Thymus (tissue), 11 donors: Measurements from ENCODE around the gene ACOT12. TPM values are rescaled to one million over a fixed set of nuclear protein-coding genes. Genes with fewer than 3 reads are reported as not detected.
"Not testable (repeated sequence)": the region's sequence is repeated elsewhere in the genome, so short reads cannot be mapped to it uniquely, and the experiment has no call there.

Experiments used
- DNase-seq, 9 donors: peaks; one replicate each; pipeline ENCODE4 v3.0.0-alpha.2; 2013; ENCODE audit warnings: low spot score in 9 of 9, low read depth in 6 of 9, missing footprints in 1 of 9
- H3K27ac ChIP-seq, 2 donors: one replicate each; pipeline ENCODE4 v1.5.1; 2013; ENCODE audit warnings: control low read depth in 1 of 2, low read depth in 1 of 2, low read length in 1 of 2, mild to moderate bottlenecking in 1 of 2, moderate library complexity in 1 of 2
- H3K27me3 ChIP-seq, 2 donors: one replicate each; pipeline ENCODE4 v1.5.1; 2013; ENCODE audit warnings: low read length in 1 of 2; ENCODE audit not compliant: control insufficient read depth in 2 of 2, insufficient read depth in 1 of 2
- H3K36me3 ChIP-seq, 2 donors: one replicate each; pipeline ENCODE4 v1.5.1; 2013; ENCODE audit warnings: low read length in 1 of 2, mild to moderate bottlenecking in 1 of 2, moderate library complexity in 1 of 2; ENCODE audit not compliant: control insufficient read depth in 2 of 2, insufficient read depth in 2 of 2
- H3K4me1 ChIP-seq, 2 donors: one replicate each; pipeline ENCODE4 v1.5.1; 2013; ENCODE audit warnings: low read length in 2 of 2; ENCODE audit not compliant: control insufficient read depth in 2 of 2, insufficient read depth in 2 of 2
- H3K4me3 ChIP-seq, 2 donors: one replicate each; pipeline ENCODE4 v1.5.1; 2013; ENCODE audit warnings: low read length in 2 of 2, control low read depth in 1 of 2, mild to moderate bottlenecking in 1 of 2
- H3K9me3 ChIP-seq, 2 donors: one replicate each; pipeline ENCODE4 v1.5.1; 2013; ENCODE audit warnings: low read length in 1 of 2, mild to moderate bottlenecking in 1 of 2; ENCODE audit not compliant: control insufficient read depth in 2 of 2, insufficient read depth in 1 of 2
- whole genome bisulfite sequencing: extraction: QIAGEN DNeasy Blood & Tissue Kit; methylation state at CpG from one replicate; pipeline ENCODE4 v1.1.7; 2013; 5-methylcytosine and 5-hydroxymethylcytosine counted together
- polyA plus RNA-seq: library from polyadenylated mRNA; stranded (reverse); fragments of 200-250 nt; gene quantifications from one replicate; pipeline ENCODE4 v1.2.3, GENCODE V29; 2013
- total RNA-seq: library from RNA; stranded (reverse); fragments of 120-200 nt; gene quantifications from one replicate; pipeline ENCODE4 v1.2.4, GENCODE V29; 2013
- donor health status: healthy.

The ACOT12 gene
- total and polyA plus RNA-seq, 2 donors = 0.05 to 0.14 TPM

GRCh38 chr5:81359108-81359507 is 34.8 kb downstream of the ACOT12 start:
- H3K27ac ChIP-seq = no peak overlapping the region
- 74% methylated on average over 5 of the region's 5 CpGs for WGBS

GRCh38 chr5:81355291-81356251 is 38.4 kb downstream of the ACOT12 start:
- Histone ChIP-seq H3K4me3 (no peak overlapping the region), H3K4me1 (no peaks in the 10 kb centered on the region), H3K27ac (no peak overlapping the region), H3K9me3 (no peaks in the 10 kb centered on the region), H3K36me3 (no peaks in the 10 kb centered on the region), H3K27me3 (no peaks in the 10 kb centered on the region)
- no peak for DNase-seq
- WGBS = 92% methylated on average over 11 of the region's 11 CpGs

More at GRCh38 chr5:81359108-81359507, 34.8 kb downstream of the ACOT12 start:
- Histone ChIP-seq H3K27me3 (no peaks in the 10 kb centered on the region), H3K36me3 (no peaks in the 10 kb centered on the region), H3K4me3 (no peak overlapping the region), H3K4me1 (no peaks in the 10 kb centered on the region), H3K9me3 (no peaks in the 10 kb centered on the region)
- DNase-seq = no peak

GRCh38 chr5:81354093-81354492 is 39.8 kb downstream of the ACOT12 start:
- no peak overlapping the region for H3K4me3 ChIP-seq
- H3K4me1 ChIP-seq = no peaks in the 10 kb centered on the region
- no peaks in the 10 kb centered on the region for H3K27me3 ChIP-seq
- no peaks in the 10 kb centered on the region for H3K36me3 ChIP-seq
- no peak for DNase-seq
- H3K9me3 ChIP-seq = no peaks in the 10 kb centered on the region
- WGBS = 90% methylated on average over 2 of the region's 2 CpGs
- no peak overlapping the region for H3K27ac ChIP-seq

DNA sequence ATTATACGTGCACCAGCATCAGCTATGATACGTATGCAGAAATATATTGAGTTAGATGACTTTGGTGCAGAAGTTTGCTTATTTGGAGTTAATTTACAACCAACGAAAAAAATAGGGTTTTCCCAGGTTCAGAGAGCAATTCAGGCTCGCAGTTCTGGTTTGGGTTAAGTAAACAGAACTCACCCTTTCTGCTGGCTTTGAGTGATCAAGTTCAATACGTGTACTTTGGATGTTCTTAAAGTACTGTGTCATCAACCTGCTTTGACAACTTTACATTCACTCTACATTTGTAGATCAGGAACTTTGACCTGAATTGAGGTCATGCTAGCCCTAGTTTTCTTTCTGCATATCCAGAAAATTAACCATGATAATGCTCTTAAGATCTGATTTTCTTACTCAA is 40.7 kb downstream of the ACOT12 start:
- Histone ChIP-seq H3K9me3 (no peaks in the 10 kb centered on the region), H3K4me1 (no peaks in the 10 kb centered on the region), H3K27ac (no peak overlapping the region), H3K36me3 (no peaks in the 10 kb centered on the region), H3K4me3 (no peak overlapping the region), H3K27me3 (no peaks in the 10 kb centered on the region)
- WGBS = 93% methylated on average over 5 of the region's 5 CpGs
- no peak for DNase-seq

- H3K27ac ChIP-seq = no peak overlapping the region
- H3K4me3 ChIP-seq = no peak overlapping the region
- no peaks in the 10 kb centered on the region for H3K9me3 ChIP-seq
- no peak for DNase-seq
- no peaks in the 10 kb centered on the region for H3K27me3 ChIP-seq
- H3K4me1 ChIP-seq = no peaks in the 10 kb centered on the region
- H3K36me3 ChIP-seq = no peaks in the 10 kb centered on the region
Measured at GRCh38 chr5:81350507-81350906, 43.4 kb downstream of the ACOT12 start.

- no peaks in the 10 kb centered on the region for H3K27me3 ChIP-seq
- WGBS = 95% methylated on average over 4 of the region's 4 CpGs
- no peak overlapping the region for H3K27ac ChIP-seq
- H3K4me3 ChIP-seq = no peak overlapping the region
- DNase-seq = no peak
- H3K9me3 ChIP-seq = no peaks in the 10 kb centered on the region
- H3K36me3 ChIP-seq = no peaks in the 10 kb centered on the region
- no peaks in the 10 kb centered on the region for H3K4me1 ChIP-seq
Measured at GRCh38 chr5:81349161-81349560, 44.8 kb downstream of the ACOT12 start.

DNA sequence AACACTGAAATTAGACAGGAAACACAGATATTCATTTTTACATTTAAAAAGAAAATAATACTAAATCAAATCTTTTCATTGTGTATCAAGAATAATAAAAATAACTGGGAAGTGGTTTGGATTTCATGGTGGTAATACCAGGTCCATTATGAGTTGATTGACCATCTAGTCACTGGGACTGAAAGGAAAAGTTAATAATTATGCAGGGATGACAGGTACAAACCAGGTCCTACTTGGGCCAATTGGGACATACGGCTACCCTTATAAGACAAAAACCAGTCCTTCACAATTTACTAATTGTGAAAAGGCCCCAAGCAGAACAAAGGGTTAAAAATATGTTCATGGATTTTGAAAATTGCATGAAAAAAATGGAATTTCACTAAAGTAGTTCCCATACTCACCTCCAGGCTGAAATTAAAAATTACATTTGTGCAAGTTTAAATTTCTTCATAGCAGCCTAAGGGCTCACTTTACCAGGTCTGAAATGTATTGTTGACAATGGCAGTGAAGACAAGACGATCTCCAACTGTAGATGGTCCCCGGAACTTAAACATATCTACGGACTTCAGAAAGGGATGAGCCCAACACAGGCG is 48.4 kb downstream of the ACOT12 start:
- H3K9me3 ChIP-seq = no peaks in the 10 kb centered on the region
- H3K27me3 ChIP-seq = no peaks in the 10 kb centered on the region
- no peak overlapping the region for H3K4me3 ChIP-seq
- WGBS = 96% methylated on average over 5 of the region's 5 CpGs
- H3K4me1 ChIP-seq = no peaks in the 10 kb centered on the region
- no peak overlapping the region for H3K27ac ChIP-seq
- H3K36me3 ChIP-seq = no peaks in the 10 kb centered on the region
- no peak for DNase-seq

DNA sequence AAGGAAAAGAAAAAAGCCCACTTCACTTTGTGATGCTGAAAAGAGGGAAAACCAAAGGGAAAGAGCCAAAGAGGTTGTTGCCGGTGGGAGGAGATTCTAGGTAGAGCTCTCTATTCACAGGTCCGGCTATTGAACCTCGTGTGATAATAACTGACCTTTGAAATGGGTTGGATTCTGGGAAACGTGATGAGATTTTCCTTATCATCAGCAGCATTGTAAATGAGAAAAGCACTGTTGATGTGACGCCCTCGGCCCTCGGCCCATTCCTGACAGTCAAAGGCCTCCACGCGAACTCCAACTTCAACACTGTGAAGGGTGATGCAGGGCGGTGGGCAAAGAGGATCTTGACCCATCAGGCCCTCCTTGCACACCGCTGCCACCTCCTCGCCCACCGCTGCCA is 49.2 kb downstream of the ACOT12 start:
- Histone ChIP-seq H3K9me3 (no peaks in the 10 kb centered on the region), H3K4me3 (no peak overlapping the region), H3K27ac (no peak overlapping the region), H3K4me1 (no peaks in the 10 kb centered on the region), H3K36me3 (no peaks in the 10 kb centered on the region), H3K27me3 (no peaks in the 10 kb centered on the region)
- 90% methylated on average over 13 of the region's 13 CpGs for WGBS
- DNase-seq = no peak

- 51% methylated on average over 3 of the region's 3 CpGs for WGBS
- not testable (repeated sequence) for H3K36me3 ChIP-seq, H3K4me3 ChIP-seq, H3K27ac ChIP-seq, H3K27me3 ChIP-seq, H3K4me1 ChIP-seq, DNase-seq, H3K9me3 ChIP-seq
Measured at GRCh38 chr5:81338213-81338612, 55.7 kb downstream of the ACOT12 start.
